GM21717 (cell line): Measurements from ENCODE around the gene DPY19L1.
A peak's percentile ranks its signal among the peaks of the same experiment; 100 is the strongest.
"Not testable (repeated sequence)": the region's sequence is repeated elsewhere in the genome, so short reads cannot be mapped to it uniquely, and the experiment has no call there.

Source experiments
- ATAC-seq: cut with Tn5 transposase; IDR thresholded peaks from one replicate; pipeline ENCODE4 v1.9.1; 2021; ENCODE audit warnings: mild to moderate bottlenecking, moderate library complexity; ENCODE audit not compliant: unreplicated experiment

Gene DPY19L1

DNA sequence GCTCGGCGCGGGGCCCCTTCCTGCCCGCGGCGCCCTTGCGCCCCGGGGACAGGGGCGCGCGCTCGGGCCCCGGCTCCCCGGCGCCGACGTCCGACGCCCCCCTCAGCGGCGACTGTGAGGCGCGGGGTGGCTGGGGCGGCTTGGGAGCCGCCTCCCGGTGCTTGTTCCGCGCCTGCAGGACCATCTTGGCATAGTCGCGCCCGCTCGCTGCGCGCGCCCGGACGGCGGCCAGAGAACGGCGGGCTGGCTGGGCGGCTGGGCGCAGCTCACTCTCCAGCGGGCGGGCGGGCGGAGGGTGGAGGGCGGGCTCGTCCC lies at the start of gene DPY19L1:
Gene DPY19L1 (minus strand): TSS at position 275 of the 315 bp plus-strand sequence. CDS start 91 bp downstream, at position 184.
- peak; percentile 26 for ATAC-seq

DNA sequence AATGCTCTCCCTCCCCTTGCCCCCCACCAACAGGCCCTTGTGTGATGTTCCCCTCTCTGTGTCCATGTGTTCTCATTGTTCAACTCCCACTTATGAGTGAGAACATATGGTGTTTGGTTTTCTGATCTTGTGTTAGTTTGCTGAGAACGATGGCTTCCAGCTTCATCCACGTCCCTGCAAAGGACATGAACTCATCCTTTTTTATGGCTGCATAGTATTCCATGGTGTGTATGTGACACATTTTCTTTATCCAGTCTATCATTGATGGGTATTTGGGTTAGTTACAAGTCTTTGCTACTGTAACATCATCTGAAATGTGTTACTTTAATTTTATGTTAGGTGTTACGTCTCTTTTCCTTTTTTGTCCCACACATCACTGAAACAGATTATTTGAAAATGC lies 42.2 kb upstream of the DPY19L1 start:
- ATAC-seq: not testable (repeated sequence)

DNA sequence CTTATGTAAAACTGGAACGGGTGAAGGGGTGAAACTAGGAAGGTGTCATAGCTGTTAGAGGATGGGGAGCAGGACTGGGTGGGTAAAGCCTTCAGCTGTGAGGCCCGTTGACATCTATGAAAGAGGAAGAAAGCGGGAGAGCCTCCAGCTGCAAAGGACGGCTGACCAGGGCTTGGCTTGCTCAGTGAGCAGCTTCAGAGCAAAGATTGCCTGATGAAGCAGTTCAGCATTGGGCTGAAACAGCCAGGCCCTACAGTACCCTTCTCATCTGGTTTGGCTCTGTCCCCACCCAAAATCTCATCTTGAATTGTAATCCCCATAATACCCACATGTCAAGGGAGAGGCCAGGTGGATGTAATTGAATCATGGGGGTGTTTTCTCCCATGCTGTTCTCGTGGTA lies 36.7 kb upstream of the DPY19L1 start:
- ATAC-seq: not testable (repeated sequence)

DNA sequence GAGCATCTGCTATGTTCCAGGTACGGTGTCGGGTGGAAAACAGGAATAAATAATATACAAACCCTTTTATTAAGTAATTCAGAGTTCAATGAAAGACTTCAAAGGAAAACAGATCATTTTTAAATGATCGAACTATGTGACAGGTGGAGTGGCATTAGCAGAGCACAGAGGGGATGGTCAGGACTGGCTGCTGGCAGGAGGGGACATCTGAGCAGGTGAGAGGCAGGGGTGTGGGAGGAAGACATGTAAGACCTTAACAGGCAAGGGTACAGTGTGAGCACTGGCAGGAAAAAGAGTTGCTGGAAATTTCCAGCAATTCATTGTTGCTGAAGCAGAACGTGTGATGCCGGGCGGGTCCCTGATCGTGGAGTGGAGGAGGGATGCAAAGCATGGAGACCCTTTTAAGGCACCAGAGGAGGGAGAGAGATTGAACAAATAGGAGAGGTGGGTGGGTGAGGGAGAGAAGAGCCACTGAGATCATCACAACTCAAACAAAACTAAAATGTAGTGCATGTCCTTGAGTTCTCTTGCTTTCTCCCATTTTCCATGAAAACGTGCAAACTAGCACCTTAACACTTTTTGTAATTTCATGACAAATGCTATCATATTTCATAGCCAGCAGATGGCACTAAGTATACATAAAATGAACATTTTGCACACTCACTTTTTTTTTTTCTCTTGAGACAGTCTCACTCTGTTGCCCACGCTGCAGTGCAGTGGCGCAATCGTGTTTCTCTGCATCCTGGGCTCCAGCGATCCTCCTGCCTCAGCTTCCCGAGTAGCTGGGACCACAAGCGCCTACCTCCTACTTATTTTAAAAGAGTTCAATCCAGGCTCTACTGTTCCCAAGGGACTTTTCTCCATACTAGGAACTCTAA lies 35.9 kb upstream of the DPY19L1 start:
- peak; percentile 53 for ATAC-seq

DNA sequence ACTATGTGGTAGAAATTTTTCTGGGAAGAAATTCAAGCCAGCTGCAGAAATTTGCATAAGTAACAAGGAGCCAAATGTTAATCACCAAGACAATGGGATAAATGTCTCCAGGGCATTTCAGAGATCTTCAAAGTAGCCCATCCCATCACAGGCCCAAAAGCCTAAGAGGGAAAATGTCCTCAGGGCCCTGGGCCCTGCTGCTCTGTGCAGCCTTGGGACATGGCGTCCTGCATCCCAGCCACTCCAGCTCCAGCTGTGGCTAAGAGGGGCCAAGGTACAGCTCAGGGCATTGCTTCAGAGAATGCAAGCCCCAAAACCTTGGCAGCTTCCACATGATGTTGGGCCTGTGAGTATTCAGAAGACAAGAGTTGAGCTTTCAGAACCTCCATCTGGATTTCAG lies 31.8 kb upstream of the DPY19L1 start:
- not testable (repeated sequence) for ATAC-seq

DNA sequence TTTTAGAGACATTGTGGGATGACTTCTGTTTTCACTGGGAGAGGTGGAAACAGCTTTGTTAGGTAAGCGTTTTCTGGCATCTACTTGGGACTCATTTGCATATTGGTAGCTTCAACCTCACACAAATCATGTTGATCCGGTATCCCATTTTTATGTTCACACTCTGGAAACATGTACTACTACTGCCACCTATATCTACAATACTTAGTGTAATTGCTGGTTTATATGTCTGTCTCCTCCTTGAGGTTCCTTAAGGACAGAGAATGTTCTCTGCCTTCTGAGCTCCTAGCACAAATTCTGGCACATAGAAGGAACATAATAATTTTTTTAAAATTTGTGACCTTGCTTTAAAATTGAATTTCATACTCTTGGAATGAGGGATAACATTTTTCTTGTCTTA lies 28.1 kb upstream of the DPY19L1 start:
- ATAC-seq: not testable (repeated sequence)

GRCh38 chr7:35058571-35058970 lies 21.3 kb upstream of the DPY19L1 start:
- not testable (repeated sequence) for ATAC-seq

DNA sequence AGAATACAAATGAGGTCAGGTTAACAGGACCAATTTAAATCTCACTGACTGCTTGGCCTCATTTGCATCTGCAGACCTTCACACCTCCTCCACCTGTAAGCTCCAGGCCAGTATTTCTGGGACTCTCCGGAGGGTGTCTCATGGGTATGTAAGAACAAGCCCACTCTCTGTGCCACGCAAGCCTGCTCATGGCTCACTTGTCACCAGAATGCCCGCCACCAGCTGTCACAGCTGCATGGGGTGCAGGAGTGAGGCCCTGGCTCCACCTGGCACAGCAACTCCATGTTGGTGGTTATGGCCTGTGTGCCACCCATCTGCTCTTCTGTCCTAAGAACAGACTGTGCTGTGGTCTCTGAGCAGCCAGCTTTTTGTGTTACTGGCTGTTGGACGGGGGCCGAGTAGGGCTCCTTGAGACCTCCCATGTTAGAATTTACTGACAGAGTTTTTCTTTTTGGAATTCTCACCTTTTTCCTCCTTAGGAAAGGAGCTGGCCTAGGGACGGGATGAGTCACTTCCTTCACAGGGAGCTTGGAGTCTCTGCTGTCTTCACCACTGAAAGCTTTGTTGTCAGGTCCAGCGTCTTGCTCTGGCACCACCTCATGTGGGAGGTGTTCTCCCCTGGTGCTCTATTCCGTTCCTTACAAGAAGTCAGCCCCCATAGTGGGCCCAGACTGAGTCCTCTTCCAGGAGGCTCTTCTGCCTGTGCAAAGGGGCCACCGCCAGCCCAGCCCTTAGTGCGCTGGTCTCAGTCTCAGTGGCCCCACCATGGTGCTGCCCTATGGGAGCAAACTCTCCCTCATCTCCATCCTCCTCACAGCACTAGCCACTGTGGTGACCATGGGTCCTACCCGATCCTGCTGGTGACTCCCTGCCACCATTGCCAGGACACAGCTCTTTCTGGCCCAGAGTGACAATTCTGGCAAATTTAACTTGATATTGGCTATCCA lies 20.5 kb upstream of the DPY19L1 start:
- ATAC-seq: not testable (repeated sequence)

DNA sequence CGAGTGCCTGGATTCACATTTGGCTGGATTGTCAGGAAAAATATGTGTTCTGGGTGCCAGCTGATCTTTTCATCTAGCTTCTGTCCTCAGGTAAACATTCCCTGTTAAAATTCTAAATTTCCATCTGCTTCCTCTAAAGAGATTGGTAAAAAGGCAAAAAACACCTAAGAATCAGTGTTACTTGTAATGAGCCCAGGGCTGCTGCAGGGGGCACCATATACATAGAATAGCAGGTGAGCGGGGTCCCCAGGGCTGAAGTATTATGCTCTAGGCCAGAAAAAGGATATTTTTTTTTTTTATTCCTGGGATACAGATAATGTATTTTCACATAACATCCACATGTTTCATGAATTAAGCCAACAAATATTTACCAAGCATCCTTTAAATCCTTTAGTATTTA lies 18.4 kb upstream of the DPY19L1 start:
- ATAC-seq: not testable (repeated sequence)

GRCh38 chr7:35053488-35054175 lies 16.3 kb upstream of the DPY19L1 start:
- ATAC-seq: not testable (repeated sequence)

DNA sequence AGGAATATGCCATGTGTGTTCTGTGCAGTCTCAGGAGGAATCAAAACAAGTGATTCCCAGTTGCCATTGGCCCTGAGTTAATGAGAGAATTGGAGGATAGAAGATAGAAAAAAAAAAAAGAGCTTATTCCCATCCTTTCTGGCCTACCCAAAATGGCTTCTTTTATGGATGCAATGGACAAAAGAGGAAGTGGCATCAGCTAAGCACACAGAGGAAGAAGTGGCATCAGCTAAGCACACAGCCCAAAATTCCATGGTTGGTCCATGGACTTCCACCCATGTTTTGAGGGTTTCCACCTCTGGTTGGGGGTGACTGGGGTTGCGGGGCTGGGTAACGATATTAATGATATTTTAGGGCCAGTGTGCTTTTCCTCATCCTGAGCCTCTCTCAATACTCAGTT lies 11.1 kb upstream of the DPY19L1 start:
- ATAC-seq: not testable (repeated sequence)

DNA sequence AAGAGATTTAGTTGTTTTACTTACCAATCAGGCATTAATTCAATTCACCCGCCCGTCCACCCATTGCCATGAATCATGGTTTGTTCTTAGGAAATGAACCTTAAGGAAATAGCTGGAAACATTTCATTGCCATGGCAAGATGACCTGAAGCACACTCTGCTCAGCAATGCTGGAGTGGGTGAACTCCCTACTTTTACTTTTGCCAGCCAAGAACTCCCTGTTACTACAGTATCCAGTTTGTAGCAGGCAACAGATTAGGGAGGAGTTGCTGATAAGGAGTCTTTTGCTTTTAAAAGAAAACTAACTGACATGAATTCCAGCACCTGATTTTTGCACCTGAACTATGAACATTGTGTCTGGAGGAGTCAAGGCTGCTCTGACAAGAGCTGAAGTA lies 10.6 kb upstream of the DPY19L1 start:
- ATAC-seq: not testable (repeated sequence)

DNA sequence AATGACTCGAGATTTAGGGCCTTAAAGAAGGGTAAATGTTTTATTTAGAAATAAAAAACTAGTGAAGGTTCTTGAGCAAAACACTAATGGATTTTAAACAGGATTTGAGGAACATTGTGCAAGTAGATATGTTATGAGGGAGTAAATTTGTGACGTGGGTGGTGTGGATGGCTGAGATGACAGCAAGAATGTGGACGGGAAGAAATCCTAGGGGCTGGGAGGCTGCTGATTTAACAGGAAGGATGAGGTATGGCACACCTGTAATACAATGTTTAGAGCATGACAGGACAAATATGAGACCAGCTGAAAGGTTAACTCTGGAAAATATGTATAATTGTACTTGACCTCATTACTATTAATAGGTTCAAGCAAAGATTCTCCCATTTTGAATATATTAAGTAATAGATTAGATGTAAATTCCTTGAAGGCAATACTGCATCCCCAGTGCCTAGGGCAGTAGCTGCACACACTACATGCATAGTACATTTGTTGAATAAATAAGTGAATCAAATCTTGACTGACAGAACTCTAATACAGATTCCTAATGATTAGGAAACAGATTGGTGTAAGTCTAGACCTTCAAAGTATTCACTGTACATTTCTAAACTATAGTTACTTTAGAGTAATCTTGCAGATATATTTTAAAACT lies 10.1 kb upstream of the DPY19L1 start:
- not testable (repeated sequence) for ATAC-seq

DNA sequence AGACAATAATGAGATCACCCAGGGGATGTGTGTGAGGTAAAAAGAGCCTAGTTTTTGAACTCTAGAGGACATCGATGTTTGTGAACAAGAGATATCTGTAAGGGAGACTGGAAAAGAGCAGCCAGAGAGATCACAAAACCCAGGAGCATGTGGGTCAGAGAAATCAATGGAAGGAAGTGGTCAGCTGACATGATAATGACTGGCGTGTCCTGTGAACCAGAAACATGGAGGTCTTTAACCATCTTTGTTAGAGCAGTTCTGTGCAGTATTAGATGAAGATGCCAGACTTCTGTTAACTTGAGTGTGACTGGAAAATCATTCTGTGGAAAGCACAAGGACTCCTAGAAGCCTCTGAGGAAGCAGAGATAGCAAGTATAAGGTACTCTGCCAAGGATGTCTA lies 6.0 kb upstream of the DPY19L1 start:
- ATAC-seq: not testable (repeated sequence)

DNA sequence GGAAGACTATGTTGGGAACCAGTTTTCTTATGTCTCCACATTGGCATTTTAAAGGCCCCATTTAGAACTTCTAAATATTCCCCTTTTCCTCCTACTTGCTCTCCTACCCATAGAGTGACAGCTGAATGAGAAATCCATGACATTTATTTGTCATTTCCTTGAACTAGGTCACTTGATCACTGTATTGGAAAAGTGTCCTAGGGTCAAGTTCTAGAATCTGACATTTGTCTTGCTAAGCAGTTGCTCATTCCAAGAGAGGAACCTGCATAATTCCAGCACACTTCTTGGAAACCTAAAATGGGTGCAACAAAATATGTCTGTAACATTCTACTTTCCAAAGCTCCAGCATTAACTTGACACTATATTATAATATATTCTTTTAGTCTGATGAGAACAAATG lies 3.6 kb upstream of the DPY19L1 start:
- no peak for ATAC-seq

DNA sequence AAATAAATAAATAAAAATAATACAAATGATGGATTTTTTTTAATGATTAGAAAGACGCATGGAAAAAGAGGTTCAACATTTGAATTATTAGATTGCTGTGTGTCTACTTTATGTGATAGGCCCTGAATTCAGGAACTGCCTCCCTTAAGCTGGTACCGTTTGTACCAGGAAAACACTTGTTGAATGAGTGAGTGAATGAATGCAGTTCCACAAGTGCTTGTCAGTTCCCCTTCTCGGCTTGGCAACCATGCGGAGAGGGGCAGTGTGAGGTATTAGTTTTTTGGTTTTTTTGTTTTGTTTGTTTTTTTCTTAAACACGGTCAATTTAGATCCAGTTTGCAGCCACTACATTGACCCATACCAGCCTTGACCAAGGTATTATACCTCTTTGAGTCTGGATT lies 2.1 kb upstream of the DPY19L1 start:
- no peak for ATAC-seq

DNA sequence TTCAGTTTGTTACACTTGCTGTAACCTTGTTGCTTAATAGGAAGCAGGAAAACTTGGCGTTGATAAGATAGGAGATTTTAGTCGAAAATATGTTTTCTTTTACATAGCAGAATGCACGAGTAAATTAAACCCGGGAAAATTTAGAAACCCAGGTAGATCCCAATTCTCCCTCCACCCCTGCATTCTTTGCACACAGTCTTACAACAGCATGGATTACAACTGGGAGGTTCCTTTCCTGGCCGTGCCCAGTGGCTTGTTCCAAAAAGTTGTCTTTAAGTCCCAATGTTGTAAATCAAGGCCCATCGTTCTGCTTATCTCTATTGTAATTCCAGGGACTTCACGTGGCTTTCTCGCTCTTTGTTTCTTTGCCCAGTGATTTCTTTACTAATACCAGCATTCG lies 1.1 kb upstream of the DPY19L1 start:
- no peak for ATAC-seq

DNA sequence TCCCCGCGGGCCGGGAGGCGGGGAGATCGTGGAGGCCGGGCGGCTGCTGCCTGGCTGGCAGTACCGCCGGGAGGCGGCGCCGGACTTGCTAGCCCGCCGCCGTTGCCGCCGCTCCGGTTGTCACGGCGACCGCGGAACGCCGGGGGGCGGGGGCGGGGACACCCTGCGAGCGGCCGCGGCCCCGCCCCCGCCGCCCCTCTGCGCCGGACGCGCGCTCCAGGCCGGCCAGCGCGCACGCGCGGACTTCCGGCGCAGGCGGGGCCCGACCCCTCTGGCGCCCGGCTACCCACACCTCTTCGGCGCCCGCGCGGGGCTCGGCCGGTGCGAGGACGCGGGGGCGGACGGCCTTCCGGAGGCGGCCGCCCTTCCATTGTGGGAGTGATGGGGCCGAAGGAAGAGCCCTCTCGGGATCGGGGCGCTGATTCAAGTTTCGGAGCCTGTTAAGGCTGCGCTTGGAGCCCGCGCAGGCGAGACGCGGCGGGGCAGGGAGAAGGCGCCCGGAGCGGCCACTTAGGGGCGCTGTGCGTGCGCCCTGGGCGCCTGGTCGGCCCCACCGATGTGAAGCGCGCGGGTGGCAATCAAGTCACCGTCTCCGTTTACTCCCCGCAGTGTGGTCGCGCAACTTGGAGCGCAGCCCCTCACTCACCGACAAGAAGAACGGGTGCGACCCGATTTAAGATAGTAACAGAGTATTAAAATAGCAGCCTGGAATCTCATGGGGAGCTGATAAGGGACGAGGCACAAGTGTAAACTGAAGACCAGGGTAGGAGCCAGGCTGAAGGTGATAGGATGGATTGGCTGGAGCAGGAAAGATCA lies 449 bp upstream of the DPY19L1 start:
- ATAC-seq: peak; percentile 86

DNA sequence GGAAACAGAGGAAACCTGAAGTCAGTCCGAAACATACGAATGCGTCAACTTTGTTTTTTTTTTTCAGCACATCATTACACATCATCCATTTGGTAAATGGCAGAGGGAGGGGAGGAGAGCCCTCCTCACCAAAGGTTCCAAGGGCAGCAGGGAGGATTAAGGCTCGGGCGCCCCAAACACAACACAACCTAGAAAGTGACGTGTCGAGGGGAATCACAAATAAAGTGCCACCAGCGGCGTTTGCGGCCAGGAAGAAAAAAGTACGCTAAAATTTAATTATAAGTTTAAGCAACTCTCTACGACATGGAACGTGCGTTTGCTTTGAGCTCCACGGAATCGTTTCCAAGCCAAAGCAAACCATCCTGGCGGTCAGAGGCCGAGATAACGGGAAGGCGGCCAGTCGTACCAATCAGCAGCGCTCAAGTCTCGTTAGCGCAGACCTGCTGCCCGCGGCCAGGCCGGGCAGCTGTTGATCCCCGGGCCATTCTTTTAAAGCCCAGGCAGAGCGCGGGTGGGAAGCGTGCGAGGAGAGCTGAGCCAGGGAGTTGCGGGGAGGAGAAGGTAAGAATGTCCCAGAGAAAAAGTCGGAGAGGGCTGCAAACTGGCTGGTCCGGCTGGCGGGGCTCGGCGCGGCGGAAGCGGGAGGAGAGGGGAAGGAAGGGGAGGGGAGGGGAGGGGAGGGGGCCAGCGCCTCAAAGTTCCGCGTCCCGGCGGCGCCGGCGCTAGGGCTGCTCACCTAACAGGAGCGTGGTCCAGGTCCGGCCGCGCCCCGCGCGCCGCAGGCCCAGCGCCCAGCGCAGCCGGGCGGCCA lies 719 bp downstream of the DPY19L1 start:
- peak; percentile 22 for ATAC-seq
